Activated CD8-positive, alpha-beta T cell treated with anti-CD3 and anti-CD28 coated beads for 36 hours (primary cell): ENCODE data around the gene ATP5MC2. TPM values are rescaled to one million over a fixed set of nuclear protein-coding genes. Genes with fewer than 3 reads are reported as not detected.
"Not testable (repeated sequence)": the region's sequence is repeated elsewhere in the genome, so short reads cannot be mapped to it uniquely, and the experiment has no call there.

Source experiments
- ATAC-seq: fragments of 200-7000 bp; cut with Tn5 transposase; one replicate; pipeline ENCODE4 v1.10.0; 2021; ENCODE audit warnings: mild to moderate bottlenecking, moderate library complexity
- CTCF ChIA-PET: fragments of 350-600 bp; sonication (Branson Sonifier 250); formaldehyde crosslinking; loops from one replicate; lab custom pipeline; 2021; ENCODE audit warnings: antibody characterized with exemption; lab: Charles Lee
- POLR2A ChIA-PET: fragments of 350-600 bp; sonication (Branson Sonifier 250); formaldehyde crosslinking; loops from one replicate; lab custom pipeline; 2021; ENCODE audit warnings: antibody characterized with exemption; lab: Charles Lee
- DNase-seq: peaks from one replicate; pipeline ENCODE4 v3.0.0-alpha.2; 2020
- H3K27ac Mint-ChIP-seq: one replicate; pipeline ENCODE4 v1.8.0; 2021; ENCODE audit warnings: mild to moderate bottlenecking, mixed read lengths
- H3K27me3 Mint-ChIP-seq: one replicate; pipeline ENCODE4 v1.8.0; 2021; ENCODE audit warnings: mixed read lengths
- H3K36me3 Mint-ChIP-seq: one replicate; pipeline ENCODE4 v1.8.0; 2021; ENCODE audit warnings: low read depth, mixed read lengths
- H3K4me1 Mint-ChIP-seq: one replicate; pipeline ENCODE4 v1.8.0; 2021; ENCODE audit warnings: low read depth, mixed read lengths
- H3K4me3 Mint-ChIP-seq: one replicate; pipeline ENCODE4 v1.8.0; 2021; ENCODE audit warnings: mild to moderate bottlenecking, moderate library complexity, mixed read lengths
- H3K9me3 Mint-ChIP-seq: one replicate; pipeline ENCODE4 v1.8.0; 2021; ENCODE audit warnings: mixed read lengths
- CTCF ChIP-seq: fragments of 200-600 bp; IDR thresholded peaks from one replicate; pipeline ENCODE4 v1.8.0; 2022; ENCODE audit warnings: antibody characterized with exemption, mild to moderate bottlenecking
- intact Hi-C: fragments of 100-400 bp; cut with micrococcal nuclease; formaldehyde crosslinking; loops from one replicate; pipeline ENCODE4 v1.10.0; 2022
- total RNA-seq, 2 experiments: library from RNA; stranded (reverse); gene quantifications; one replicate each; pipeline ENCODE4 v1.2.3, GENCODE V29; 2021

ATP5MC2 gene
- total RNA-seq, 2 experiments from 2014 or later: 365 to 378 TPM

- intact Hi-C loops: no loop called here
- ChIA-PET CTCF (interaction anchor here (0.9 to 1.8 kb wide), 2 partner anchors 24 to 109 kb away, joined by 3 to 4 read pairs; partner anchors contain the start of gene ATP5MC2), POLR2A (no interaction called here)
- no peak overlapping the region for H3K4me3 Mint-ChIP-seq
- H3K27me3 Mint-ChIP-seq: no peaks in the 10 kb centered on the region
- no peaks in the 10 kb centered on the region for H3K4me1 Mint-ChIP-seq
- DNase-seq (no peak), ATAC-seq (no peak)
- no peak overlapping the region for H3K27ac Mint-ChIP-seq
- TF ChIP-seq CTCF: no peak
- H3K9me3 Mint-ChIP-seq: no peaks in the 10 kb centered on the region
- H3K36me3 Mint-ChIP-seq: no peaks in the 10 kb centered on the region
Measured at GRCh38 chr12:53651737-53652136, 24.1 kb downstream of the ATP5MC2 start.

DNA sequence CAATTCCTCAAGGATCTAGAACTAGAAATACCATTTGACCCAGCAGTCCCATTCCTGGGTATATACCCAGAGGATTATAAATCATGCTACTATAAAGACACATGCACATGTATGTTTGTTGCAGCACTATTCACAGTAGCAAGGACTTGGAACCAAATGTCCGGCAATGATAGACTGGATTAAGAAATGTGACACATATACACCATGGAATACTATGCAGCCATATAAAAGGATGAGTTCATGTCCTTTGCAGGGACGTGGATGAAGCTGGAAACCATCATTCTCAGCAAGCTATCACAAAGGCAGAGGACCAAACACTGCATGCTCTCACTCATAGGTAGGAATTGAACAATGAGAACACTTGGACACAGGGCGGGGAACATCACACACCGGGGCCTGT is 29.6 kb downstream of the ATP5MC2 start:
- CTCF ChIA-PET, intact Hi-C loops, H3K4me1 Mint-ChIP-seq, DNase-seq, H3K4me3 Mint-ChIP-seq, POLR2A ChIA-PET, H3K36me3 Mint-ChIP-seq, H3K27ac Mint-ChIP-seq, H3K27me3 Mint-ChIP-seq, H3K9me3 Mint-ChIP-seq, ATAC-seq: not testable (repeated sequence)

GRCh38 chr12:53645165-53645564 is 30.7 kb downstream of the ATP5MC2 start:
- CTCF ChIA-PET: no interaction called here
- Mint-ChIP-seq H3K9me3 (peaks cover 1% of the 10 kb centered on the region), H3K27me3 (no peaks in the 10 kb centered on the region), H3K36me3 (no peaks in the 10 kb centered on the region), H3K4me1 (no peaks in the 10 kb centered on the region), H3K27ac (no peak overlapping the region), H3K4me3 (no peak overlapping the region)
- POLR2A ChIA-PET: no interaction called here
- TF ChIP-seq CTCF: no peak
- intact Hi-C loops: no loop called here
- no peak for DNase-seq
- ATAC-seq: no peak

DNA sequence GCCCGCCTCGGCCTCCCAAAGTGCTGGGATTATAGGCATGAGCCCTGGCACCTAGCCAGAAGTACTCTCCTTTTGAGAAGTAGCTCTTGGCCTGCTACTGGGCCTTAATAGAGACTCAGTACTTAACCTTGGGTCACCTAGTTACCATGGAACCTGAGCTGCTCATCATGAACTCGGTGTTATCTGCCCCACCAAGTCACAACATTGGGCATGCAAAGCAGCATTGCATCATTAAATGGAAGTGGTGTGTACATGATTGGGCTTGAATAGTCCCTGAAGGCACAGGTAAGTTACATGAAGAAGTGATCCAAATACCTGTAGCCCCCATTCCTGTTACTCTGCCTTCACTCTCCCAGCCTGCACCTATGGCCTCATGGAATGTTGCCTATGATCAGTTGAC is 31.8 kb downstream of the ATP5MC2 start:
- no peaks in the 10 kb centered on the region for H3K27me3 Mint-ChIP-seq

GRCh38 chr12:53643232-53643979 is 32.5 kb downstream of the ATP5MC2 start:
- Mint-ChIP-seq H3K4me1 (no peaks in the 10 kb centered on the region), H3K4me3 (no peak overlapping the region), H3K27me3 (no peaks in the 10 kb centered on the region), H3K9me3 (peaks cover 1% of the 10 kb centered on the region), H3K27ac (no peak overlapping the region), H3K36me3 (no peaks in the 10 kb centered on the region)
- intact Hi-C loops: no loop called here
- ATAC-seq (no peak), DNase-seq (no peak)
- ChIA-PET CTCF (interaction anchor here (1.4 kb wide), 1 partner anchor 100 kb away, joined by 4 read pairs; no protein-coding TSS in a partner anchor), POLR2A (no interaction called here)
- TF ChIP-seq CTCF: no peak

More for the DNA sequence above, 31.8 kb downstream of the ATP5MC2 start:
- Mint-ChIP-seq H3K9me3 (peaks cover 1% of the 10 kb centered on the region), H3K36me3 (no peaks in the 10 kb centered on the region), H3K4me3 (no peak overlapping the region), H3K4me1 (no peaks in the 10 kb centered on the region), H3K27ac (no peak overlapping the region)
- POLR2A ChIA-PET: no interaction called here
- no peak for TF ChIP-seq CTCF
- no peak for ATAC-seq
- intact Hi-C loops: no loop called here
- DNase-seq: no peak
- CTCF ChIA-PET: interaction anchor here (1.4 kb wide), 1 partner anchor 101 kb away, joined by 4 read pairs; no protein-coding TSS in a partner anchor
